ENCODE measurements around the gene MDM4.
A peak's percentile ranks its signal among the peaks of the same experiment; 100 is the strongest.
"Not testable (repeated sequence)": the region's sequence is repeated elsewhere in the genome, so short reads cannot be mapped to it uniquely, and the experiment has no call there.

The MDM4 gene, protein sequence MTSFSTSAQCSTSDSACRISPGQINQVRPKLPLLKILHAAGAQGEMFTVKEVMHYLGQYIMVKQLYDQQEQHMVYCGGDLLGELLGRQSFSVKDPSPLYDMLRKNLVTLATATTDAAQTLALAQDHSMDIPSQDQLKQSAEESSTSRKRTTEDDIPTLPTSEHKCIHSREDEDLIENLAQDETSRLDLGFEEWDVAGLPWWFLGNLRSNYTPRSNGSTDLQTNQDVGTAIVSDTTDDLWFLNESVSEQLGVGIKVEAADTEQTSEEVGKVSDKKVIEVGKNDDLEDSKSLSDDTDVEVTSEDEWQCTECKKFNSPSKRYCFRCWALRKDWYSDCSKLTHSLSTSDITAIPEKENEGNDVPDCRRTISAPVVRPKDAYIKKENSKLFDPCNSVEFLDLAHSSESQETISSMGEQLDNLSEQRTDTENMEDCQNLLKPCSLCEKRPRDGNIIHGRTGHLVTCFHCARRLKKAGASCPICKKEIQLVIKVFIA

DNA sequence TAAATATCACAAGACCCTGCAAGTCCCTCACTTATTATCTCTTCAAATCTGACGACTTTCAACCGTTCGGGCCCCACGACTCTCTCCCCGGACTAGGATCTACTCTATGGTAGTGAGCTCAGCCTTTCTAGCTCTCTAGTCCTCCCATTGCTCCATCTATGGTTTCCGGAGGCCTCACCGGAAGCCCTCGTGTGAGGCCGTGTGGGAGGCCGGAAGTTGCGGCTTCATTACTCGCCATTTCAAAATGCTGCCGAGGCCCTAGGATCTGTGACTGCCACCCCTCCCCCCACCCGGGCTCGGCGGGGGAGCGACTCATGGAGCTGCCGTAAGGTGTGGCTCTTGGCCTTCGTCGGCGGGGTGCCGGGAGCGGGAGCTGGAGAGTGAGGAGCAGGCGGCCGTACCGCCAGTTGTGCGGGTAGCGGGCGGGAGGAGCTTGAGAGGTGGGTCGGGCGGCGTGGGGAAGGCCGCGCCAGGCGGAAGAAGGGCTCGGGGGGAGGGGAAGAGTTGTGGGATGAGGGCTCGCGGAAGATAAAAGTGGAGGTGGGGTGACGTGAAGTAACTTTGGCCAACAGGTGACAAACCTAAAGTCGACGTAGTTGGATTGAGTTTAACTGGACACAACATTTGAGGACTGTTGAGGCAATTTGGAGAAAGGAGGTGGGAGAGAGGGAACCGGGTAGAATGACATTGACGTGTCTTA lies at the start of gene MDM4:
MDM4 (plus strand) TSS at position 227 of the 700 bp plus-strand sequence. CDS start 9,113 bp downstream, outside the sequence.
- DNase-seq (ENCODE audit: low read depth in 2 of 2): peak; percentile 92

DNA sequence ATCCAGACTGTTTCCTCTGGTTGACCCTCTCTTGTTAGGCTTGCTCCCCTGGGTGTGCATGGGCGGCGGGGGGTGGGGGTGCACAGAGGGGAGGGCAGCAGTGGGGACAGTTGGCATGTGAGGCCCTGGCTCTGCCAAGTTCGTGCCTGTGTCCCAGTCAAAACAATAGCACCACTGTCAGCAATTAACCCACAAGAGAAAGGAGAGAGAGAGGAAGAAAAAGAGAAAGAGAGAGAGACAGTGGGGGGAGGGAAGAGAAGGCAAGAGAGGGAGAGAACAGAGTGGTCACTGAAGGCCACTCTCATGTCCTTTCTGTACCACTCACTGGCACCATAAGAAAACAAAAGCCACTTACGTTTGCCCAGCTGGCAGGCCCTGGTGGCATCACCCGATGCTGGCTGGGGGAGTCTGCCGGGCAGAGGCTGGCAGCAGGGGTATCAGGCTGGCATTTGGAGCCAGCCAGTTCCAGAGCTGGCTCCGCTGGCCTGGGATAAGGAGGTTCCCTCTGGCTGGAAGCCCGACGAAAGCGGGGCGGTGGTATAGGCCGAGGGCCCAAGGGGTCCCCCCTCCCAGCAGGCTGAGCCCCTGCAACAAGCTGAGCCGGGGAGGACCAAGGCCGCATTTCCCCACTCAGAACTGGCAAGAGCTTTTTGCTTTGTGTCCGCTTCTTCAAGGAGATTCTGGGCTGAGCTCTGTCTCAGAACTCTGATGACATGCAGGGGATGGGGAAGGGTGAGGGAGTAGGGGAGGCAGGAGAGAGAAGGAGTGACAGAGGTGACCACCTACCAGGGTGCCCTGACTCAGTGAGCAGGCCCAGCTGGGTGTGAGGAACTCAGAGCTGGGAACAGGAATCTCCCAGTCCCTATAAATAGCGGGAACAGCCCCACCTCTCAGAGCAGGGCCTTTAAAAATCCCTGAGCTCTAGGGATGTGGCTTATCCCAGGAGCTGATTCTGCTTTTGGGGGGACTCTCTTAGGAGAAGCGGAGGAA lies 49.5 kb upstream of the MDM4 start:
- no peak for DNase-seq (ENCODE audit: low read depth in 2 of 2)

DNA sequence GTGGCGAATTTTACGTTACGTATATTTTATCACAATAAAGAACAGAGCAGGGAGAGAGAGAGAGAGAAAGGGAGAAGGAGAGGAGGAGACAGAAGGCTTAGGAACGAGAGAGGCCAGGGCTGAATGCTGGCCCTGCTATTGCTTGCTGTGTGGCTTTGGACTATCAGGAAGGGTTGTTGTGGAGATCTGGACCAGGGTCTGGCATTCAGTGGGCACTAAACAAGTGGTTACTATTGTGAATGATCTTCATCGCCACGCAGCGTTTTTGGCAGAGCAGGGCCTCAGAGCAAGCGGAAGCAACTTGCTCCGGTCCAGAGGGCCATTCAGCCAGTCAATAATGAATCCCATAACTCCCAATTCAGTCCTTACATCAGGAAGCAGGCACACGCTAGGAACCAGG lies 48.0 kb upstream of the MDM4 start:
- no peak for DNase-seq (ENCODE audit: low read depth in 2 of 2)

DNA sequence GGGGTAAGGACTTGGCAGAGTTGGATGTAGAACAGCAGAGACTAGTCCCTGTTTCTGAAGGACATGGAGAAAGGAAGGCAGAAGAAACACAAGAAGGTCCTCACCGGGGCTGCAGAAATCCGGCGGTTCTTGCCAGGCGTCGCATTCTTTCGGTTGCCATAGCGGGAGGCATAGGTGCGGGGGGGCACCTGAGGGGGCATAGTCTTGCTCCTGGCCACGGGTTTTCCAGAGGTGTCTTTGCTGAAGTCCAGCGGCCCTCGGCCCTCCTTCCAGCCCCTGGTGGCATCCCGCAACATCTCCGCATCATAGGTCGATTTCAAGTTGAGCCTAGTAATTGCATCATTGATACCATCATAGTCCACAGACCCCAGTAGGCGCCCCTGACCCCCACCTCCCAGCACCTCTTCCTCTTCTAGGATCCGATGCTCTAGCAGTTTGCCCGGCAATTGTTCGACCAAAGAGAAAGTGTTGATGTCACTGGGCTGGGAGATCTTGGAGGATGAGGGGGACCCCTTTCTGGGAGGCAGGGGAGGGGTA lies 47.4 kb upstream of the MDM4 start:
- no peak for DNase-seq (ENCODE audit: low read depth in 2 of 2)

DNA sequence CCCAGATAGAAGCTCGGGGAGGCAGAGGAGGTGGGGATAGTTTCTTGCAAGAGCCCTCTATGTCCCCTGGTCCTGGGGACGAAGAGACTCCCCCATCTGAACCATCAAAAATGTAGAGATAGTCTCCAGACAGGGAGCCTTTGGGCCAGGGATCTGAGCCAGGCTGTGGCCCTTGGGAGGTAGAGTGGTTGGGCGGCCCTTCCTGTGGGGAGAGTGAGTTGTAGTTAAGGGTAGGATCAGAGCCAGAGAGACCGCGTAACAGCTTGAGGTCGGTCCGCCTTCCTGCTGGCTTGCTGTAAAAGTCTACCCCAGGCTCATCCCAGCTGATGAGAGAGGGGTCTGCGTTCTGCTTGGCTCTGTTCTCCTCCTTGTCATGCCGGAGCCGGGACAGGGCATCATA lies 46.9 kb upstream of the MDM4 start:
- no peak for DNase-seq (ENCODE audit: low read depth in 2 of 2)

DNA sequence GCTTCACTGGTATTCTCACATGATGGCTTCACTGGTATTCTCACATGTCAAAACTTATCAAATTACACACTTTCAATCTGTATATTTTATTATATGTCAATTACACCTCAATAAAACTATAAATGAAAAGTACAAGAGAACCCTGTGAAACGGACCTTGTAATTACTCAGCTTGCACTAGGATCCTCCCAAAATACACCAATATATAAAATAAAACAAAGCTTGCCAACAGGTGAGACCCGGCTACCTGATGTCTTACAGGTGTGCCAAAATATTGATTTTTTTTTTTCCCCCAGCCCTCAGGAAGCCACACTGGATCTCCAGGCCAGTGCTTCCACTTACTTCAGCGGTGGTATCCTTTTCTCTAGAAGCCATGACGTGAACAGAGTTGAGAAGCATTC lies 44.5 kb upstream of the MDM4 start:
- no peak for DNase-seq (ENCODE audit: low read depth in 2 of 2)

DNA sequence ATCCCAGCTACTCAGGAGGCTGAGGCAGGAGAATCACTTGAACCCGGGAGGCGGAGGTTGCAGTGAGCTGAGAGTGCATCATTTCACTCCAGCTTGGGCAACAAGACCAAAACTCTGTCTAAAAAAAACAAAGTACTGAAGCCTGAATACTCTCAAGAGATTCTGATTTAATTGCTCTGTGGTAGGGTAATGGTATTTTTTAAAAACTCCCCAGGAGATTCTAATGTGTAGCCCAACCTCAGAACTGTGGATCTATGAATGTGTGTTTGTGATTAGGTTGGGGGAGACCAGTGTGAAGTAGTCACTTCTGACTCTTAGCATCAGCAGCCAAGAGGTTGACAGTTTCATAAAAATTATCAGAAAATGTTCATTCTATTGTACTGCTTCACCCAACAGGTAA lies 43.5 kb upstream of the MDM4 start:
- no peak for DNase-seq (ENCODE audit: low read depth in 2 of 2)

DNA sequence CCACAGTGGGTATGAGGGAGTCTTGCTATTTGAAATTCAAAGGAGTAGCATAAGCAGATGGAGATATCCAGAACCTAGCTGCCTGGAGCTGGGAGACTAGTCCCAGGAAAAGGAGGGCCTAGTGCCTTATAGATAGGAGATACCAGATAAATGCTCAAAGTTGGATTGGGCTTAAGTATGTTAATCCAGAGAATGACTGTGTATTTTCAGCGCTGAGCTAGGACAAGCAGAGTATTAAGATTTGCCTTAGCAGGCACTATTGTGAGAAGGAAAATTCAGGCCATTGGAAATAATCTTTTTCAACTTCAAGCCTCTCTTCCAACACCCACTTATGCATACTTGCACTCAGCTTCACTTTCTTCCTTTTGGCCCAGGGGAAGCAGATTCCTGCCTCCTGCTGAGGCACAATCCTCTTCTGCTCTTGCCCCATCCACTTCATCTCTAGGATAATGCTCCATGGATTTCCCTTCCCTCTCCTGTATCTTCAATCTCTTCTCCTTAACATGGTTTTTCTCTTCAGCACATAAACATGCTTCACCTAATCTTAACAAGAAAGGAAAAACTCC lies 42.7 kb upstream of the MDM4 start:
- no peak for DNase-seq (ENCODE audit: low read depth in 2 of 2)

DNA sequence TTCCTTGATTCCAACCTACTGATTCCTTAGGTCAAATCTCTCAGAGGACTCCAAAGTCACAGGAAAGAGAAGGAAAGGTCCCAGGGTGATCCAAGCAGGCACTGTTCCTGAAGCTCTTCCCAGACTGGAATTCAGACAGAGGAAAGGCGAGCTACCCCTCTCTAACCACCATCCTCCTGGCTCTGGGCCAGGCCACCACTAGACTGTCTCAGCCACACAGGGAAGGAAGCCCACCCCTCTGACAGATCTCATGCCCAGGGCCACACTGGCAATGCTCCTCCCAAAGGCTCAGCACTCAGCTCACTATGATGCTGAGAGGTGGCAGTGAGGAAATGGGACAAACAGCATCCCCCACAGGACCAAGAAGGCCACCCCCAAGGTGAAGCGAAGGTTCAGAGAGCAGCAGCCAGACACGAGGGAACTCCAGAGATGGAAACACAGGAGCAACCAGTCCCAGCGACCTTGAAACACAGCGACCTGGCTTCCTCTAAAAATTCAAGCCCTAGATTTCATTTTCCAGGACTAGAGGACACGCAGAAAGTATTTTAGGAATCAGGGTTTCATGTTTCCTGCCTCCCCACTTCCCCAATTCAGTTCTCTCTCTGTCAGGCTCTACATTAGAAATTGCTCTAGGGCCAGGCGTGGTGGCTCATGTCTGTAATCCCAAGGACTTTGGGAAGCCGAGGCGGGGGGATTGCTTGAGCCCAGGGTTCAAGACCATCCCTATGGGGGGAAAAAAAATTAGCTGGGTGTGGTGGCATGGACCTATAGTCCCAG lies 40.4 kb upstream of the MDM4 start:
- no peak for DNase-seq (ENCODE audit: low read depth in 2 of 2)

DNA sequence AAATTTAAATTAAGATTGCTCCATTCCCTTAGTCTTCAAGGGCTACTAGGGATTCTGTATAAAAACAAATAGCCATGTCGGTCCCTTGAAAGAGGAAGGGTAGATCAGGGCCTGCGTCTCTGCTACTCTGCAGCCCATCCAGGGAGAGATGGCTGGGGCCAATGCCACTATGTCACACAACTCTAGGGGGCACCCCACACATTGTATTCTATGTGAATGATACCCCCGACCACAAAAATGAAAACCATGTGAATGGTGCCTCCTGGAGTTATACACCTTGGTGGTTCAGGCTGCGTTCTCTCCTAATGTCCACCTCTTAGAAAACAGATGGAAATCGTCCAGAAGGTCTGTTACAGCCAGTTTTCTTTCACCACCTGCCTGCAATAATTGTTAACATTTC lies 39.6 kb upstream of the MDM4 start:
- DNase-seq (ENCODE audit: low read depth in 2 of 2): no peak

DNA sequence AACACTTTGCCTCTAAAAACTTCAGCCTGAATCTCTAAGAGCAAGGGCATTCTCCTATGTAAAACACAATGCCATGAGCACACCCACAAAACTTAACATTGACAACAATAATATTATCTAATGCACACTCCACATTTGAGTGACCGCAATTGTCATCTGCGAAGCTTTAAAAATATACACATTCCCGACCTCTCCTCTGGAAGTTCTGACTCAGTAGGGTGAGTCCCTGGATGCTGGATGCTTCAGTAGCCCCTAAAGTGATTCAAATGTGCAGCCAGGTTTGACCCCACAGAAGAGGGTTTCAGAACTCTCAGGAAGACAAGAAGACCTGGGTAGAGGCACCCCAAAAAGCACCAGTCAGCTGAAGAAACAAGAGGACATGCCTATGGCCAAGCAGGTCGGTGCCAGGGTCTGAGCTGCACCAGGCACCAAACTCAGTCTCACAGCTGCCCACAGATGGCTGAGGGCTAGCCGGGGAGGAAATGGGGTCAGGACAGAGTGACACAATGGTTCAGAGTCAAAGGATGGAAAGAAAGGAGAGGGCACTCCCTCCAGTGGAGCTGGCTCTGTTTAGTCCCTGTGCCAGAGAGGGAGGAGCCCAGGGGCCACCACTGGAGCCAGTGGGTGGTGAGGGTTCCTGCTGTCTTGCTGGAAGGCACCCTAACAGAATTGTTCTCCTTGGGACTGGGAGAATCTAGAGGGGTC lies 39.0 kb upstream of the MDM4 start:
- DNase-seq (ENCODE audit: low read depth in 2 of 2): no peak

DNA sequence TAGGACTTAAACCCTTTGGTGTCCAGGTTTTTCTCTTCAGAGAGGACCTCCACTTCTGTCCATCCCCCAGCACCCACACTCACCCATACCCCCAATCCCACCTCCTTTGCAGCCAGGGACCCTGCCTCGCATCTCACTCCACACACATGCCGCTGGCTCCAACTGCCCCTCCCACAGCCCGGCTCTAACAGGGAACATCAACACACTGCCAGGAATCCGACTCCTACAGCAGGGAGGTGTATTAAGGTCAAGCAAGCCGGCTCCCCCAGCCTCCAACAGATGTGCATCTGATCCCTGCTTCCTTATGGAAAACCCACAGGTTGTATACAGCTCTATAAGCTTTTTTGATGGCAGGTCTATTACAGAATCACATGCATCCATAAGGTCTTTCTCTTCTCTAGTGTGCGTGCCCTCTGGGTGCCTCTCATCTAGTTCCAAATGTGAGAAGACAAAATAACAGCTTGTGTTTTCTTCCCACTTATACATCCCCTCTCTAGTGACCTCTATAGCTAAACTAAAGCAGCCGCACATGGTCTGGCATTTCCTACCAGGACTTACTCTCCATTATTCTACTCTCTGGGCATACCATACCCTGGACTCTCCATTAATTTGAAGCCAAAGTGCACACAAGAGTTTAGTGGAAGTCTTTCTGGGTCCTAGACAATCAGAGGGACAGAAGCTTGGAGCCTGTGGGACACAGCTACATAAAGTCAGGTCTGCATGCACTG lies 37.9 kb upstream of the MDM4 start:
- DNase-seq (ENCODE audit: low read depth in 2 of 2): no peak

DNA sequence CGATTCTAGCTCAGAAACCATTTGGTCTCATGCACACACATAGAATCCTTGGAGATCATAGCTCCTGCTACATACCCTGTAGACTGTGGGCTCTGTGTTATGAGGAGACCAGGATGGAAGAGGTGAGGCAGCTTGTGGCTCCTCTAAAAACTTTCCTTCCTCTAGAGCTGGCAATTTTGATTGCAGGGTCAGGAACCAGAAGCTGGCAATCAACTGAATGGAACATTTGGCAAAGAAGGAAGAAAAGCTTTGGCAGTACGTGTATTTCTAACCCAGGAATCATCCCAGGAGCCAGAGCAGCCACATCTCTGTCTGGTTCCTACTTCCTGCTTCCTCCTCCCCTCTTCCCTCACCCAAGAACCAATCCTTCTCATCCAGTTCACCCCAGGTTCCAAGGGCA lies 37.3 kb upstream of the MDM4 start:
- DNase-seq (ENCODE audit: low read depth in 2 of 2): no peak

DNA sequence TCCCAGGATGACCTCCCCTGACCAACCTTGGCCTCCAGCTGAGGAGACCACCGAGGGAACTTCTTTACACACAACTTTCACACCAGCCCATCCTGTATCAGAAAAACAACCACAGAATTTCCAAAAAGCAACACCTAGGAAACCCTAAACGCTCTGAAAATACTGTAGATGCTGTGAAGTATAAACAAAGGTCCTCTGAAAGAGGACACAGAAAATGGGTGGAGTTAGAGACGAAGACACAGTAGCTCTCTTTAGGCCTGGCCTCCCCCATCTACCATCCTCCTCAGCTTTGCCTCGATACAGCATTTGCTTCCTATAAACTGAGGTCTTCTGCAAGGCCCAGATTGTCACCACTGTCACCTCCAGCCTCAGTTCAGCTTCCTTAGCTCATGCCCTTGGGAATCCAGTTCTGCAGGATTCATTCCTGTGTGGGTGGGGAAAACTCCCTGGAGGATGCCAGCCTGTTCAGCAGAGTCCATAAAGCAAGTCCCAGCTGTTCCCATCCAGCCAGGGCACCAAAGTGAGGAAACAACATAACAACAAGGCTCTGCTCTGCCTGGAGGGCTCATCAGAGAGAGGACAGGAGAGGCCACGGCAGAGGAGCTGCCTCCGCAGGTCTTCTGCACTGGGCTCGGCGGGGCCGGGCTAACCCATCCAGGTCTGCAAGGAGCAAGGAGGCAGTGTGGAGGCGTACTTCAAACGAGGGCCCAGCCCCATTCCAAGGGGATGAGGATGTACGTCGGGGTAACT lies 36.6 kb upstream of the MDM4 start:
- no peak for DNase-seq (ENCODE audit: low read depth in 2 of 2)

DNA sequence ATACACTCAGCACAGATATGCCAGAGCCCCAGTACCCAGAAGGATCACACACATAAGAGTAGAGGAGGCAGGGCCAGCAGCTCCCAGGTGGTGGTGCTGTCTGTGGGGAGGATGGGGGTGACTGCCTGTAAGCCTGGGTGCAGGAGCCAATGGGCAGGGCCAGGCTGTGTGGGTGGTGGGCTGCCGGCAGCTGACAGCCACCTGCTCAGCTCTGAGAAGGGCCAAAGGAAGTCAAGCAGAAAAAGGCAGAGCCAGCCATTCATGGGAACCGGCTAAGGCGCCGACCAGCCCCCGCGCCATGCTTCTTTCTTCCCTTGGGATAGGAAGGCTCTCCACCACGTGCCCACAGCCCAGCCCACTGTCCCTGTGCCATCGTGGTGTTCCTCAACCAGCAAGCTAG lies 35.7 kb upstream of the MDM4 start:
- no peak for DNase-seq (ENCODE audit: low read depth in 2 of 2)

DNA sequence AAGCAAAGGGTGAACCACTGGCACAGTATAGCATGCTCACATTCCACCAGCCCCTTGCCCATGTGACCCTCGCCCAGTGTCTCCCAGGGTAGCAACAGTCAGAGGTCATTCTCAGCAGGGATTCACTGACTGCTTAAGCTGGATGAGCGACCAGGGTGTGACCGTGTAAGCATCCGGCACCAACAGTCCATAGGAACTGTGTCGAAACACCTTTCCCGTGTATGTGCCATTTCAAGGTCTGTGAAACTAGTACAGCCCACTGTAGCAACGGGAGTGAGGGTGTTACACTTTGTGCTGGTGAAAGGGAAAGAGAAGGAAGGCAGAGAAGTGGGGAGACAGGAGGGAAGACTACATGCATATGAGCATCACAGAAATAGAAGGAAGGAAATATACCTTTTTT lies 32.4 kb upstream of the MDM4 start:
- no peak for DNase-seq (ENCODE audit: low read depth in 2 of 2)

DNA sequence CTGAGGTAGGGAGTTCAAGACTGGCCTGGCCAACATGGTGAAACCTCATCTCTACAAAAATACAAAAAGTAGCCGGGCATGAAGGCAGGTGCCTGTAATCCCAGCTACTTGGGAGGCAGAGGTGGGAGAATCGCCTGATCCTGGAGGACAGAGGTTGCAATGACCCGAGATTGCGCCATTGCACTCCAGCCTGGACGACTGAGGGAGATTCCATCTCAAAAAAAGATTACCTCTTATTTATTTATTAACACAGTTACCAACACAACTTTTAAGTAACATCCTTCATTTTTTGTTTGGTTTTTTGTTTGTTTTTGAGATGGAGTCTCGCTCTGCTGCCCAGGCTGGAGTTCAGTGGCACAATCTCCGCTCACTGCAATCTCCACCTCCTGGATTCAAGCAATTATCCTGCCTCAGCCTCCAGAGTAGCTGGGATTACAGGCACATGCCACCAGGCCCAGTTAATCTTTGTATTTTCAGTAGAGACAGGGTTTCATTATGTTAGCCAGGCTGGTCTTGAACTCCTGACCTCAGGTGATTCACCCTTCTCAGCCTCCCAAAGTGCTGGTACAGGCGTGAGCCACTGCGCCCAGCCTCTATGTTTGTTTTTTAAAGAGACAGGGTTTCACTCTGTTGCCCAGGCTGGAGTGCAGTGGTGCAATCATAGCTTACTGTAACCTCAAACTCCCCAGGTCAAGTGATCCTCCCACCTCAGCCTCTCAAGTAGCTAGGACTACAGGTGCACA lies 29.5 kb upstream of the MDM4 start:
- not testable (repeated sequence) for DNase-seq (ENCODE audit: low read depth in 2 of 2)

DNA sequence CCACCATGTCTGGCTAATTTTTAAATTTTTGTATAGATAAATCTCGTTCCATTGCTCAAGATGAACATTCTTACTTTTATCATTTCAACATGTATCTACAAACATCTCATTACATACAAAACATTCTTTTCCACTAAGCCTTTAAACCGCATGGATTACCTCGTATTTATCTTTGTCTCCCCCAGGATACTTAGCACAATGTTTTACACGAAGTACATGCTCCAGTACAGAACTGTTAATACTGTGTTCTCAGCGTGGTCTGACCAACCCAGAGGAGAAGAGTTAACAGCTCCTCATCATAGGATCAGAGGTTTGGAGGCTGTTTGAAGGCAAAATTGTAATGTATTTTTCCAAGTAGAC lies 29.0 kb upstream of the MDM4 start:
- DNase-seq (ENCODE audit: low read depth in 2 of 2): no peak
